ENCODE measurements around the gene ABHD2. TPM values are rescaled to one million over a fixed set of nuclear protein-coding genes. Genes with fewer than 3 reads are reported as not detected.
A peak's percentile ranks its signal among the peaks of the same experiment; 100 is the strongest.

The ABHD2 gene
- total RNA-seq, 1 donor from 2014 or later: 76.6 TPM

DNA sequence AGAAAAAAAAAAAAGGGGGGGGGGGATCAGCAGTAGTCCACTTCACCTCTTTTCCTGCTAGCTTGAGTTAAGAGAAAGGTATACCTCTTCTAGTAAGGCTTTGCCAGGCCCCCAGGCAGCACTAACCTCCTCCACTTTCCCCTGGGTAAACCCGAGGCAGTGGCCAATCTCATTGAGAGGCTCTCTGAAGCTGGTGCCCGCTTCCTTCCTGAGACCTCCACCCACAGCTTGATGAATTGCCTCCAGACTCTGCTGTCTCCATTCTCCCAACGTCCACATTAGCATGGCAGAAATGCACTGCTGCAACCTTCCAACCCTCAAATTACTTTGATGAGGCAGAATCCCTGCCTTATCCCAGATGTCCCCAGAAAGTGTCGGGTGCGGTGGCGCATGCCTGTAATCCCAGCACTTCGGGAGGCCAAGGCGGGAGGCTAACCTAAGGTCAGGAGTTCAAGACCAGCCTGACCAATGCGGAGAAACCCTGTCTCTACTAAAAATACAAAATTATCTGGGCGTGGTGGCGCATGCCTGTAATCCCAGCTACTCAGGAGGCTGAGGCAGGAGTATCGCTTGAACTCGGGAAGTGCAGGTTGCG is 117.8 kb downstream of the ABHD2 start:
- intact Hi-C loops (cut with micrococcal nuclease): loop anchor here (5.0 kb wide), 2 partner anchors 106 to 126 kb away; partner anchors contain the start of gene POLG
- peaks cover 3% of the 10 kb centered on the region for H3K9me3 Mint-ChIP-seq

DNA sequence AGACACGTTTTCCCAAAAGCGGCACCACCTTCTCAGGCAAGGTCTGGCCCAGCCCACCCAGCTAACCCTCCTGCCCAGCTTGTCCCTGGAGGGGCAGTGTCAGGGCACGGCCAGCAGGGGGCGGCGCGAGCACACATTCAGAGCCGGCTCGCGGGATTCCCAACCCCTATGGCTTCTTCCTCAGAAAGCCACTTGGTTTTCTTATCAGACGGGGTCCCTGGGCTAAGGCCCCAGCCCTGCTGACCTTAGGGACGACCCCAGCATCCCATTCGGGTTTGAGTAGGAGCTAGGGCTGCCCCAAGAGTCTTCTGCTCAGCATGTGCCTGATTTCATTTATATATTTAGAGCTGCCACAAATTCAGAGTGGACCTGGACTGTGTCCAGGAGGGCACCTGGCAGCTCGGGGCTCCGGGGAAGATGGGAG is 118.7 kb downstream of the ABHD2 start:
- peaks cover 30% of the 10 kb centered on the region for H3K4me1 Mint-ChIP-seq
- H3K36me3 Mint-ChIP-seq (ENCODE audit: low read depth): peaks cover 6% of the 10 kb centered on the region
- intact Hi-C loops (cut with micrococcal nuclease): loop anchor here (1.0 to 5.0 kb wide), 4 partner anchors 36 to 223 kb away; partner anchors contain the start of genes FANCI and POLG
- H3K27me3 Mint-ChIP-seq: peaks cover 2% of the 10 kb centered on the region
- H3K27ac Mint-ChIP-seq: peak overlapping the region; percentile 52
- H3K4me3 Mint-ChIP-seq: peak overlapping the region; percentile 41
- peak; percentile 91 for DNase-seq
- H3K9me3 Mint-ChIP-seq: peaks cover 3% of the 10 kb centered on the region

More for the DNA sequence above, 117.8 kb downstream of the ABHD2 start:
- H3K4me1 Mint-ChIP-seq: peaks cover 30% of the 10 kb centered on the region
- peak overlapping the region; percentile 23 for H3K27ac Mint-ChIP-seq
- peak overlapping the region; percentile 5 for H3K4me3 Mint-ChIP-seq
- peaks cover 13% of the 10 kb centered on the region for H3K36me3 Mint-ChIP-seq (ENCODE audit: low read depth)
- no peaks in the 10 kb centered on the region for H3K27me3 Mint-ChIP-seq
- no peak for DNase-seq

DNA sequence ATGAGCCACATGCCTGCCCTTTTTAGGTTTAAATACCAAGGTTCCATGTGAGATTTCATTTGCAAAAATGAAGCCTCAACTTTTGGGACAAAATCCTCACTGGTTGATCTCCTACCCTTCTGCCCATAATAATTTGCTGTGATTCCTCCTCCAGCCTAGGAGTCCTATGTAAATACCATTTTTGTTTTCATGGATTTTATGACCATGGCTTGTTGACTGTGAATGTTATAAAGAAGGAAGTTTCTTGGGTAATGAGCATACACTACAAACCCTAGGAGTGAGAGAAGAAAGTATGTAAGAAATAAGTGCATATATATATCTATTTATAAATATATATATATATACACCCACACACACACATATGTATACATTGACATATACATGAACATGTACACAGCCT is 120.0 kb downstream of the ABHD2 start:
- Mint-ChIP-seq H3K4me1 (peaks cover 28% of the 10 kb centered on the region), H3K36me3 (ENCODE audit: low read depth) (peaks cover 5% of the 10 kb centered on the region), H3K27me3 (peaks cover 5% of the 10 kb centered on the region), H3K4me3 (no peak overlapping the region), H3K9me3 (peaks cover 3% of the 10 kb centered on the region), H3K27ac (no peak overlapping the region)
- intact Hi-C loops (cut with micrococcal nuclease): loop anchor here (5.0 kb wide), 2 partner anchors 104 to 124 kb away; partner anchors contain the start of gene POLG
- no peak for DNase-seq

DNA sequence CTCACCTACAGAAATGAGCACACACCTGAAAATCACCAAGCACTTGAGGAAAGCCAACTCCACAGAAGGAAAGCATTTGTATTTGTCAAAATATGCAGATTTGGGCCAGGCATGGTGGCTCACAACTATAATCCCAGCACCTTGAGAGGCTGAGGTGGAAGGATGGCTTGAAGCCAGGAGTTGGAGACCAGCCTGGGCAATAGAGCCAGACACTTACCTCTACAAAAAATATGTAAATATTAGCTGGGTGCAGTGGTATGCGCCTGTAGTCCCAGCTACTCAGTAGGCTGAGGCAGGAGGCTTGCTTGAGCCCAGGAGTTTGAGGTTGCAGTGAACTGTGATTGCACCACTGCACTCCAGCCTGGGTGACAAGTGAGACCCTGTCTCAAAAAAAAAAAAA is 120.8 kb downstream of the ABHD2 start:
- Mint-ChIP-seq H3K4me3 (no peak overlapping the region), H3K4me1 (peaks cover 21% of the 10 kb centered on the region), H3K27me3 (peaks cover 5% of the 10 kb centered on the region), H3K27ac (no peak overlapping the region), H3K9me3 (no peaks in the 10 kb centered on the region), H3K36me3 (ENCODE audit: low read depth) (no peaks in the 10 kb centered on the region)
- intact Hi-C loops (cut with micrococcal nuclease): loop anchor here (5.0 kb wide), 2 partner anchors 103 to 123 kb away; partner anchors contain the start of gene POLG
- DNase-seq: no peak

DNA sequence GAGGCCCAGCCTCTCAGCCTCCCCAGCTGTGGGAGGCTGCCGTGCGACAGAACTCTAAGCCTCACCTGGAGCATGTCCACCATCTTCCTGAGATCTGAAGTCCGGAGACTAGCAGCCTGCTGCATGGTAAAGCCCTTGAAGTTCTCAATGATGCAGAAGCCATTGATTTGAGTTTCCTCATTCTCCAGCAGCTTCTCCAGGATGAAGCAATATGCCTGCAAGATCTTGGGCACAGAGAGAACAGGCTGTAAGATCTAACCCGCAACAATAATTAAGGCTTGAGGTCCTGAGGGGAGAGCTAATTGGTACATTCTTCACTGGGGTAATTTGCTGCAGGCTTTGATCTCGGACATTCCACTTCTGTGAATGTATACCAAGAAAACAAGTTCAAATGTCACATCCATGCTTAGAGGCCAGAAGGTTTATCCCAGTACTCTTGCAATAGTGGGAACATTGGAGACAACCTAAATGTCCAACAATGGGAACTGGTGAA is 123.5 kb downstream of the ABHD2 start:
- no peaks in the 10 kb centered on the region for H3K9me3 Mint-ChIP-seq
- intact Hi-C loops (cut with micrococcal nuclease): no loop called here
- H3K4me3 Mint-ChIP-seq: no peak overlapping the region
- H3K36me3 Mint-ChIP-seq (ENCODE audit: low read depth): no peaks in the 10 kb centered on the region
- H3K27ac Mint-ChIP-seq: no peak overlapping the region
- H3K27me3 Mint-ChIP-seq: peaks cover 5% of the 10 kb centered on the region
- peaks cover 10% of the 10 kb centered on the region for H3K4me1 Mint-ChIP-seq
- DNase-seq: no peak

DNA sequence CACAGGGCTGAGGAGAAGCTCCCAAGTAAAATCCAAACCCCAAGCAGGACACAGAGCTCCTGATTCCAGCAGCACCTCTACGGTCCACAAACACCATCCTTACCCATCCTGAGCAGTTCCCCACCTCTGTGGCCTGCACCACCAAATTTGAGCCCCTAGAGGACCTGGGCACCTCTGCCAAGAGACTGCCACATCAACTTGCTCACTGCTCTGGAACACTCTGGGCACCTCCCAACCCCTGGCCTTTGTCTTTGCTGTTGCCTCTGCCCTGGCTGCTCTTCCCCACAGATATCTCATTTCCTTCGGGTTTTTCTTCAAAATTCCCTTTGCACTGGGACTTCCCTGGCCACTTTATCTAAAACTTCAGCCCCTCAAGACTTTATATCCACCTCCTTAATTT is 127.4 kb downstream of the ABHD2 start:
- Mint-ChIP-seq H3K4me1 (peaks cover 3% of the 10 kb centered on the region), H3K27ac (no peak overlapping the region), H3K27me3 (peaks cover 7% of the 10 kb centered on the region), H3K9me3 (no peaks in the 10 kb centered on the region), H3K4me3 (no peak overlapping the region), H3K36me3 (ENCODE audit: low read depth) (no peaks in the 10 kb centered on the region)
- intact Hi-C loops (cut with micrococcal nuclease): no loop called here
- no peak for DNase-seq

DNA sequence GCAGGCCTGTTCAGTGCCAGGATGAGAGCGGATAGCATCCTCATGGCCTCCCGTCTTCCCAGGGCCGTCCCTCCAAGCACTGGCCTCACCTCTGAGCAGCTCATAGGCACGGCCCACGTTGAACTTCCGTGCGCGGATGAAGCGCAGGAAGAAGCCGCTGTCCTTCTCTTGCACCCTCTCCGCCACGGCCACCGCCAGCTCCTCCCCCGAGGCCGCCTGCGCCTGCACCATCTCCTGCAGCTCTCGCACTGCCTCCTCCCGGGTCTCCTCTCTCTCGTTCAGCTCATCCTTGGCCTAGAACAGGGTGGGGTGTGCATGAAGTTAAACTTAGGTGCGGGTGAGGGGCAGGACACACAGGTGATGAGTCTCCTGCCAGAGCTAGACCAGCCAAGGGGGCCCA is 128.8 kb downstream of the ABHD2 start:
- no peaks in the 10 kb centered on the region for H3K9me3 Mint-ChIP-seq
- H3K36me3 Mint-ChIP-seq (ENCODE audit: low read depth): no peaks in the 10 kb centered on the region
- peaks cover 4% of the 10 kb centered on the region for H3K4me1 Mint-ChIP-seq
- H3K4me3 Mint-ChIP-seq: no peak overlapping the region
- intact Hi-C loops (cut with micrococcal nuclease): no loop called here
- H3K27ac Mint-ChIP-seq: no peak overlapping the region
- no peak for DNase-seq
- H3K27me3 Mint-ChIP-seq: peaks cover 5% of the 10 kb centered on the region

DNA sequence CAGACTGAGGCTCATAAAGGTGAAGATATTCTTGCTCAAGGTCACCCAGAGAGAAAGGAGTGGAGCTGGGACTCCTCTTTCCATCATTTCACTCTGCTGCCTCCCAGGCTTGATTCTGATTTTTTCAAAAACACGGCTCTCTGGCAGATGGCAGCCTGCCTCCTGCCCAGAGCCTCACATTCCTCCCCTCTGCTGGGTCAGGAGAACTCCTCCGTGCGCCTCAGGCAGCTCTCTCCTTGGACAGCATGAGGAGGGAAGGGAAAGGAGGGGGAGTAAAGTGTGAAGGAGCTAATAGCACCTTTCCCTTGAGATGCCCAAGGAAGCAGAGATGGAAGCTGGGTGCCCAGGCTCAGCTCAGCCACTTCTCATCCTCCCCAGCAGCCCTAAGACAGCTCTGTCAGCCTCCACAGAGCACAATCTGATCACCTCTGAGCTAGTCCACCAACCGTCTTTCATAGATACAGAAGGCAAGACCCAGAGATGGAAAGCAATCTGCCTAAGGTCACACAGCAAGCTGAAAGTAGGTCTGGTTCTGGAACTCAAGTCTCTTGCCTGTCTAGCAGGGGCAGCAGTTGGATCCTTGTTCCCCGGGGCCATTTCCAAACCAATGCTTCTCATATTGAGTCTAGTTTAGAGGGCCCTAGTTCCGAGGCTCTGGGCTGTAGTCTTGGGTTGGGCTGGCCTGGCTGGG is 129.6 kb downstream of the ABHD2 start:
- no peak for DNase-seq
- no peaks in the 10 kb centered on the region for H3K9me3 Mint-ChIP-seq
- H3K27me3 Mint-ChIP-seq: peaks cover 5% of the 10 kb centered on the region
- no peak overlapping the region for H3K4me3 Mint-ChIP-seq
- no peak overlapping the region for H3K27ac Mint-ChIP-seq
- peaks cover 4% of the 10 kb centered on the region for H3K4me1 Mint-ChIP-seq
- intact Hi-C loops (cut with micrococcal nuclease): no loop called here
- H3K36me3 Mint-ChIP-seq (ENCODE audit: low read depth): no peaks in the 10 kb centered on the region

DNA sequence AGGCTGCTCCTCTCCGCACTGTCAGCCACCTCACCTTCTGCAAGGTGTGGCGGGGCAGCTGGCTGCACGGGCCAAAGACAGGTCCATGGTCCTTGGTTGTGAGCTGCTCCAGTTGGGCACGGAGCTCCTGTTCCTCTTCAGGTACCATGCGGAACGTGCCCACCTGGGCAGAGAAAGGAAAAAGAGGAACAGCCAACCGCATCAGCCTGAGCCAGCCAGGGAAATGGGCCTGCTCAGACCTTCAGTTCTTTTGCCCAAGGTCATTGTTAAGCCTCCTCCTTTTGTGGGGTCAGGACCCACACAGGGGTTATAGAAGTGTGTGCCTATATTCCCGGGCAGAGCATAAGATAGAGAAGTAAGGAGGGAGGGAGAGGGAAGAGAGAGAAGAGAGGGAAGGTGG is 130.3 kb downstream of the ABHD2 start:
- H3K36me3 Mint-ChIP-seq (ENCODE audit: low read depth): no peaks in the 10 kb centered on the region
- intact Hi-C loops (cut with micrococcal nuclease): no loop called here
- peaks cover 4% of the 10 kb centered on the region for H3K4me1 Mint-ChIP-seq
- H3K4me3 Mint-ChIP-seq: no peak overlapping the region
- peaks cover 2% of the 10 kb centered on the region for H3K27me3 Mint-ChIP-seq
- H3K9me3 Mint-ChIP-seq: no peaks in the 10 kb centered on the region
- no peak for DNase-seq
- no peak overlapping the region for H3K27ac Mint-ChIP-seq

DNA sequence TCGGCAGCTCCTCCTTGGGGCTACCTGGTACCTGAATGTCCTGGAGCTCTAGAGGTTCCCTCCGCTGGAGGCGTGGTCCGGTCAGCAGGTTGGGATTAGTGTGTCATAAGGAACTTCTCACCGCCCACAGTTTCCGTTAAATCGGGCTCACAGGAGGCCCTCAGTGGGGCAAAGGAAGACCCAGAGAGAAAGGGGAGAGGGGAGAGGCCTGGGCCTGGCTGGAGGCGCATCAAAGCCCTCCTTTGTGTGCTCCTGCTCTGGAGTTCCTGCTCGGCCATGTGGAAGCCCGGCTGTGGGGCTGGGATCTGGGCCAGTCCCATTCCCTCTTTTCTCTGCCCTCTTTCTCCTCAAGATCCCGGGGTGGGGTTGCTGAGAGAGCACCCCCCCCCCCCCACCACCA is 133.3 kb downstream of the ABHD2 start, which contains the start of gene RLBP1:
Gene RLBP1, minus strand, starts transcription at position 37 of the 400 bp plus-strand sequence. CDS start 2,604 bp downstream, outside the sequence.
- Mint-ChIP-seq H3K27me3 (peaks cover 2% of the 10 kb centered on the region), H3K4me1 (peaks cover 2% of the 10 kb centered on the region), H3K36me3 (ENCODE audit: low read depth) (no peaks in the 10 kb centered on the region), H3K4me3 (no peak within 1 kb of the TSS), H3K27ac (no peak within 1 kb of the TSS), H3K9me3 (no peaks in the 10 kb centered on the region)
- intact Hi-C loops (cut with micrococcal nuclease): no loop called here
- no peak for DNase-seq

DNA sequence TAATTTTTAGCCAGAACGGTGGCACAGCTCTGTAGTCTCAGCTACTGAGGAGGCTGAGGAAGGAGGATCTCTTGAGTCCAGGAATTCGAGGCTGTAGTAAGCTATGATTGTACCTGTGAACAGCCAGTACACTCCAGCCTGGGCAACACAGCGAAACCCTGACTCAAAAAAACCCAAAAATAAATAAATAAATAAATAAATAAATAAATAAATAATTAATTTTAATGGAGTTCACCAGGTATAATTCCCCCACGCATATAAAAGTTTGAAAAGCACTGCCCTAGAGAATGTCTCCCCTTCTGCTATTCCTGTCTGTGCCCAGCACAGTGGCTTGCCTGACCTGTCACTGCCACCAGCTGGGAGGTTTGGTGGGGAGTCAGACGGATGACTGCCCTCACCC is 137.3 kb downstream of the ABHD2 start:
- Mint-ChIP-seq H3K27ac (no peak overlapping the region), H3K9me3 (no peaks in the 10 kb centered on the region), H3K36me3 (ENCODE audit: low read depth) (no peaks in the 10 kb centered on the region), H3K4me3 (no peak overlapping the region), H3K4me1 (peaks cover 5% of the 10 kb centered on the region), H3K27me3 (peaks cover 5% of the 10 kb centered on the region)
- intact Hi-C loops (cut with micrococcal nuclease): no loop called here
- no peak for DNase-seq

DNA sequence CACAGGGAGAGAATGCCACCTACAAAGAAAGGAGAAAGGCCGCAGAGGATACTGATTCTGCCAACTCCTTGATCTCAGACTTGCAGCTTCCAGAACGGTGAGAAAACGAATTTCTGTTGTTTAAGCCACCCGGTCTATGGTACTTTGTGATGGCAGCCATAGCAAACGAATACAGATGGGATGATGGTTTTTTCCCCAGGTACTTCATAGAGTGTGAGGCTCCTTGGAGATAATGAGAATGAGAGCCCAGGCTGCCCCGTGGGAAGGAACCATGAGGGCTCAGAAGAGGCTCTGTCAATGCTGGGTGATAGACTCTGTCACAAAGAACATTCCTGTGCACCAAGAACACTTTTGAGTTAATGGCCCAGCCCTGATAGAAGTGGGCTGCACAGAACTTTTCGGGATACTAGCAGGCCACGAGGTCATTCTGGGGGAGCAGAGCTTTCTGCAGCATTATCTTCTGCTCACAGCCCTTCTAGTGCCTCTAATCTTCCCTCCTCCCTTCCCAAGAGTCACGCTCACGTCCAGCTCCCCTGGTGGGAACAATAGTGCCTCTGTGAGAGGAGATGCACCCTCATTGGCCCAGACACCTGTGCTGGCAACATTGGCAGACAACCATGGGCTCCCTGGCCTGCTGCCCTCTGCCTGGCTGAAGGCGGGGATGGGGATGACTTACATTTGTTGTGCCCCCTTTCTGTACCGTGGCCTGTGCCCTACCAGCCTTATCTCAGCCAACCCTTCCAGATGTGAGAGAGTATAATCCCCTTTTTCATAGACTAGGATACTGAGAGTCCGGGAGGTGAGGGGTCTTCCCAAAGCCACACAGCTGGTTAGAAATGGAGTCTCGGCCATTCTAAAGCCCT is 138.3 kb downstream of the ABHD2 start:
- Mint-ChIP-seq H3K9me3 (no peaks in the 10 kb centered on the region), H3K4me1 (peaks cover 7% of the 10 kb centered on the region), H3K36me3 (ENCODE audit: low read depth) (no peaks in the 10 kb centered on the region), H3K27ac (no peak overlapping the region), H3K27me3 (peaks cover 7% of the 10 kb centered on the region), H3K4me3 (no peak overlapping the region)
- no peak for DNase-seq
- intact Hi-C loops (cut with micrococcal nuclease): no loop called here

DNA sequence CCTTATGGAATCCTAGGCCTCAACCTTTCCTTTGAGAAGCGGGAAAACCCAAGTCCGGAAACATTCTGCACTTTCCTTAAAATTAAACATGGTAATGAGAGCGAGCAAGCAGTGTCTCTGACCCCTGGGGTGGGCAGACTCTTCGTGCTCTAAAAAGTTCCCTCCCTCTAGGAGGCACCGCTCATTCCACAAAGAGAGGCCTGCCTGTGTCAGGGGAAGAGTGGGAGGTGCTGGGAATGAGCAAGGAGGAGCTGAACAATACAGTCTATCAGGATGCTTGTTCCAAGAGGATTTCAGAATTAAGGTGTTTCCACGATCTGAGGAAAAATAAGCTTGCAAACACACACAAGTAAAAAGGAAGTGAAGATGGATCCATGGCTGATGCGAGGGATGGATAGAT is 139.2 kb downstream of the ABHD2 start:
- intact Hi-C loops (cut with micrococcal nuclease): no loop called here
- Mint-ChIP-seq H3K4me1 (peaks cover 7% of the 10 kb centered on the region), H3K27ac (no peak overlapping the region), H3K9me3 (no peaks in the 10 kb centered on the region), H3K4me3 (no peak overlapping the region), H3K27me3 (peaks cover 10% of the 10 kb centered on the region), H3K36me3 (ENCODE audit: low read depth) (no peaks in the 10 kb centered on the region)
- DNase-seq: no peak
